H1 (cell line): ENCODE results near the gene ARFGEF3. TPM values are rescaled to one million over a fixed set of nuclear protein-coding genes. Genes with fewer than 3 reads are reported as not detected.

ENCODE experiments used
- CTCF ChIA-PET: fragments of 300-600 bp; sonication (Branson Sonifier 250); formaldehyde crosslinking; loops from one replicate; lab custom pipeline; 2021; ENCODE audit not compliant: partially characterized antibody; lab: Charles Lee
- POLR2A ChIA-PET: fragments of 300-600 bp; sonication (Branson Sonifier 250); formaldehyde crosslinking; loops from one replicate; lab custom pipeline; 2021; ENCODE audit warnings: inconsistent platforms; ENCODE audit not compliant: partially characterized antibody; lab: Charles Lee
- DNase-seq, 2 experiments: peaks; one replicate each; pipeline versions ENCODE4 v3.0.0 to v3.0.0-alpha.2; 2010 to 2022; ENCODE audit warnings: low spot score in 2 of 2, low read depth in 1 of 2, mixed read lengths in 1 of 2
- FAIRE-seq: peaks from 2 replicates; lab custom pipeline; 2011; peaks lifted over from hg19 to GRCh38; lab: Jason Lieb, UNC
- H2AFZ ChIP-seq: 2 replicates; pipeline ENCODE4 v1.8.1; 2012; ENCODE audit warnings: low read length, inconsistent platforms
- H2AK5ac ChIP-seq: 2 replicates; pipeline ENCODE4 v1.6.1; 2013; ENCODE audit warnings: low read depth, low read length
- H2BK120ac ChIP-seq: replicated peaks from 2 replicates; pipeline ENCODE3; 2013; ENCODE audit warnings: low read depth, low read length, inconsistent platforms
- H2BK12ac ChIP-seq: 2 replicates; pipeline ENCODE4 v1.6.1; 2013; ENCODE audit warnings: low read depth, low read length
- H2BK15ac ChIP-seq: 2 replicates; pipeline ENCODE4 v1.6.1; 2013; ENCODE audit warnings: low read length
- H2BK20ac ChIP-seq: 2 replicates; pipeline ENCODE4 v1.6.1; 2013; ENCODE audit warnings: low read length
- H2BK5ac ChIP-seq: 2 replicates; pipeline ENCODE4 v1.6.1; 2013; ENCODE audit warnings: low read depth, low read length
- H3K14ac ChIP-seq: 2 replicates; pipeline ENCODE4 v1.6.1; 2013; ENCODE audit warnings: inconsistent platforms; ENCODE audit not compliant: insufficient read length
- H3K18ac ChIP-seq: 2 replicates; pipeline ENCODE4 v1.6.1; 2013; ENCODE audit warnings: low read length; ENCODE audit errors: extremely low read depth
- H3K23ac ChIP-seq: 2 replicates; pipeline ENCODE4 v1.6.1; 2013; ENCODE audit warnings: inconsistent platforms; ENCODE audit not compliant: insufficient read length
- H3K23me2 ChIP-seq: 2 replicates; pipeline ENCODE4 v1.6.1; 2013; ENCODE audit warnings: low read depth, low read length
- H3K27ac ChIP-seq: 2 replicates; pipeline ENCODE4 v1.6.1; 2011; ENCODE audit warnings: low read depth, low read length, inconsistent platforms
- H3K27me3 ChIP-seq, 4 experiments: replicated peaks in 1 of 4; 1 replicate in 1 of 4; 2 replicates in 3 of 4; pipeline versions ENCODE4 v1.6.1 to v1.8.1; 2011 to 2013; ENCODE audit warnings: low read length in 3 of 4, mild to moderate bottlenecking in 3 of 4, inconsistent platforms in 2 of 4, mixed read lengths in 2 of 4, moderate library complexity in 1 of 4; ENCODE audit not compliant: control insufficient read depth in 3 of 4, insufficient read depth in 3 of 4; ENCODE audit errors: extremely low read depth in 1 of 4
- H3K36me3 ChIP-seq, 4 experiments: 2 replicates each; pipeline versions ENCODE4 v1.6.1 to v1.8.1; 2011 to 2013; ENCODE audit warnings: mild to moderate bottlenecking in 4 of 4, low read length in 3 of 4, moderate library complexity in 2 of 4, control low read depth in 1 of 4, inconsistent platforms in 1 of 4; ENCODE audit not compliant: insufficient read depth in 4 of 4, control insufficient read depth in 2 of 4
- H3K4ac ChIP-seq: replicated peaks from 2 replicates; pipeline ENCODE3; 2013; ENCODE audit warnings: low read length, low read depth, mixed read lengths, inconsistent platforms; ENCODE audit not compliant: insufficient read length
- H3K4me1 ChIP-seq, 4 experiments: replicated peaks in 1 of 4; 1 replicate in 1 of 4; 2 replicates in 3 of 4; pipeline versions ENCODE4 v1.6.1 to v1.8.1; 2011 to 2013; ENCODE audit warnings: low read length in 3 of 4, inconsistent platforms in 2 of 4, mixed read lengths in 1 of 4; ENCODE audit not compliant: insufficient read depth in 4 of 4, control insufficient read depth in 3 of 4
- H3K4me2 ChIP-seq, 2 experiments: 2 replicates each; pipeline versions ENCODE4 v1.6.1 to v1.8.1; 2011 to 2013; ENCODE audit warnings: low read depth in 2 of 2, low read length in 2 of 2, control low read depth in 1 of 2, inconsistent platforms in 1 of 2, mild to moderate bottlenecking in 1 of 2; ENCODE audit not compliant: insufficient read depth in 1 of 2
- H3K4me3 ChIP-seq, 4 experiments: fragments of 200-600, 300-600 bp in 1 of 4; sonication (generic), shearing (Covaris generic), sonication (Bioruptor Twin) in 1 of 4; 2 replicates each; pipeline versions ENCODE4 v1.5.1 to v1.8.1; 2011 to 2016; ENCODE audit warnings: low read length in 4 of 4, low read depth in 3 of 4, control low read depth in 2 of 4, inconsistent platforms in 2 of 4, mild to moderate bottlenecking in 2 of 4, mixed read lengths in 1 of 4, moderate library complexity in 1 of 4; ENCODE audit not compliant: insufficient read depth in 2 of 4; ENCODE audit errors: extremely low read depth in 1 of 4
- H3K56ac ChIP-seq: replicated peaks from 2 replicates; pipeline ENCODE3; 2013; ENCODE audit warnings: low read depth, mild to moderate bottlenecking, mixed read lengths, low read length, inconsistent platforms; ENCODE audit not compliant: insufficient read length
- H3K79me1 ChIP-seq: 2 replicates; pipeline ENCODE4 v1.6.1; 2013; ENCODE audit warnings: low read depth, low read length, control low read depth
- H3K79me2 ChIP-seq, 2 experiments: 2 replicates each; pipeline versions ENCODE4 v1.6.1 to v1.8.1; 2012 to 2013; ENCODE audit warnings: low read length in 2 of 2, mild to moderate bottlenecking in 2 of 2, inconsistent platforms in 1 of 2; ENCODE audit not compliant: insufficient read depth in 2 of 2, control insufficient read depth in 1 of 2
- H3K9ac ChIP-seq, 4 experiments: replicated peaks in 1 of 4; 1 replicate in 1 of 4; 2 replicates in 3 of 4; pipeline versions ENCODE4 v1.6.1 to v1.8.1; 2011 to 2013; ENCODE audit warnings: low read depth in 3 of 4, low read length in 3 of 4, control low read depth in 2 of 4, mild to moderate bottlenecking in 2 of 4, moderate library complexity in 2 of 4, inconsistent platforms in 1 of 4; ENCODE audit errors: extremely low read depth in 1 of 4
- H3K9me3 ChIP-seq, 2 experiments: 2 replicates each; pipeline versions ENCODE4 v1.6.1 to v1.8.1; 2012 to 2013; ENCODE audit warnings: mild to moderate bottlenecking in 2 of 2, moderate library complexity in 2 of 2, control low read depth in 1 of 2, inconsistent platforms in 1 of 2, low read depth in 1 of 2, low read length in 1 of 2, mixed read lengths in 1 of 2; ENCODE audit not compliant: insufficient read depth in 2 of 2
- H4K20me1 ChIP-seq, 2 experiments: replicated peaks in 1 of 2; 2 replicates each; pipeline versions ENCODE3 to v1.8.1; 2011 to 2013; ENCODE audit warnings: inconsistent platforms in 2 of 2, low read length in 2 of 2, mild to moderate bottlenecking in 1 of 2; ENCODE audit not compliant: insufficient read depth in 2 of 2, control insufficient read depth in 1 of 2
- H4K5ac ChIP-seq: 2 replicates; pipeline ENCODE4 v1.6.1; 2013; ENCODE audit warnings: low read length, low read depth, mixed read lengths, inconsistent platforms; ENCODE audit not compliant: insufficient read length
- H4K8ac ChIP-seq: 2 replicates; pipeline ENCODE4 v1.8.0; 2013; ENCODE audit warnings: mild to moderate bottlenecking, moderate library complexity, low read length, inconsistent platforms; ENCODE audit not compliant: insufficient read depth; ENCODE audit errors: extremely low read depth
- H4K91ac ChIP-seq: replicated peaks from 2 replicates; pipeline ENCODE3; 2013; ENCODE audit warnings: low read length, mixed read lengths, inconsistent platforms; ENCODE audit not compliant: insufficient read length
- CBX5 ChIP-seq: fragments of 300-800, 300-1000 bp; sonication (generic); IDR thresholded peaks from 2 replicates; pipeline ENCODE4 v1.7.1; 2016; ENCODE audit warnings: antibody characterized with exemption, low read length, low read depth
- CHD2 ChIP-seq: IDR thresholded peaks from 2 replicates; pipeline ENCODE4 v1.6.1; 2012; ENCODE audit warnings: low read length, improper control_type of control experiment
- MAFK ChIP-seq: IDR thresholded peaks from 2 replicates; pipeline ENCODE4 v1.6.1; 2012; ENCODE audit warnings: low read depth, mild to moderate bottlenecking, improper control_type of control experiment, low read length
- RBBP5 ChIP-seq: IDR thresholded peaks from 2 replicates; pipeline ENCODE4 v1.7.1; 2012; ENCODE audit warnings: low read depth, mild to moderate bottlenecking, inconsistent platforms, low read length, moderate library complexity, borderline replicate concordance
- SAP30 ChIP-seq: fragments of 300-600 bp; sonication (generic); IDR thresholded peaks from 2 replicates; pipeline ENCODE4 v1.7.1; 2012; ENCODE audit warnings: low read length, moderate library complexity, mild to moderate bottlenecking, inconsistent platforms; ENCODE audit not compliant: insufficient read depth, insufficient replicate concordance
- SRF ChIP-seq: IDR thresholded peaks from 2 replicates; pipeline ENCODE4 v1.6.1; 2011; ENCODE audit warnings: mild to moderate bottlenecking, low read depth, low read length, moderate library complexity
- WGBS, 2 experiments: shearing (Covaris generic) in 1 of 2; methylation state at CpG; one replicate each; pipeline versions ENCODE4 v1.1.6 to v1.1.7; 2013 to 2015; ENCODE audit warnings: low lambda C conversion rate in 2 of 2, mixed read lengths in 2 of 2, inconsistent platforms in 1 of 2, low coverage in 1 of 2, missing lambda C conversion rate in 1 of 2; ENCODE audit not compliant: insufficient replicate concordance in 2 of 2, insufficient coverage in 1 of 2, insufficient read length in 1 of 2; ENCODE audit errors: extremely low coverage in 1 of 2, missing lambda C conversion rate in 1 of 2; 5-methylcytosine and 5-hydroxymethylcytosine counted together
- polyA plus RNA-seq, 7 experiments: library from polyadenylated mRNA; depleted of rRNA in 3 of 7; stranded (reverse) in 5 of 7; unstranded in 2 of 7; fragments of >200 nt in 5 of 7; fragments of 200-250 nt in 2 of 7; gene quantifications; 1 replicate in 5 of 7; 2 replicates in 1 of 7; 4 replicates in 1 of 7; pipeline versions ENCODE4 v1.2.1 to v1.2.3, GENCODE V29; 2011 to 2013; ENCODE audit warnings: missing spikeins in 2 of 7, mixed read lengths in 2 of 7
- total RNA-seq: library from RNA; stranded (reverse); fragmentation: NEBNext Ultra II Directional; extraction: Animal tissue kit (Norgen Biotek cat#: 25700); gene quantifications from 2 replicates; pipeline ENCODE4 v1.2.1, GENCODE V29; 2021

The ARFGEF3 gene
- total and polyA plus RNA-seq, 2 of the 8 experiments (the other 6 are each of a cell fraction or from before 2014, with no cell fraction given): 5.8 to 23.2 TPM

DNA sequence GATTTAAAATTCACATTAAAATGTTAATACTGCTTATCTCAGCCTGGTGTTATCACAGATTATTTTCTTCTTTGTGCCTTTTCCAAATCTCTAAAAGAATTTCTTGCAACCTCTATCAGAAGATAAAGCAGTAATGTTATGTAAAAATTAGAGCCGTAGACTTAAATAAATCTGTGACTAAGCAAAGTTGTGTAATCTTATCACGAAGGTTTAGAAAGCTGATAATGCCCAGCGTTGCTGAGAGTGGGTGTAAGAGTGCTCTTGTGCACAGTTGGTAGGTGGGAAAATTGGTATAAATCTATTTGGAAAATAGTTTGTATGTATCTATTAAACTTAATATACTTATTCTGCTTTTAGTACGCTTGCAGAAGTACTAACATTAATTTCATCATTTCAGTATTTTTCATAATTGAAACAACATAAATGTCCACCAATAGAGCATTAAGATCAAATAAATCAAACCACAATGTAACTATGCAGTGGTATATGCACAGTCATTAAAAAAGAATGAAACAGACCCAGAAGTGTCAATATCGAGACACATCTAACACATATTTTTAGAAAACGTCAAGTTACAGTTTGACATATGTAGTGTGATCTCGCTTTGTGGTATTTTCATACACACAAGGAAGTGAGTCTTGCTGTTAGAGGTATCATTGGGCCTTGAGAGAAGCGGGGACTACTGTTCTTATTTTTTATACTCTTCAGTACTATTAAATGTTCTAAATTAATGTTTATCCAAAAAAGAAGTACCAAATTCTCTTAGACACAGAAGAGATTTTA, 111.0 kb downstream of the ARFGEF3 start:
- H3K79me1 ChIP-seq: no peaks in the 10 kb centered on the region
- no peak overlapping the region for H4K91ac ChIP-seq
- H2BK120ac ChIP-seq: no peak overlapping the region
- no peak overlapping the region for H4K8ac ChIP-seq
- 89% methylated on average over 8 of the region's 8 CpGs; no CpG with 5 or more reads in 1 of the 2 experiments for WGBS, 2 experiments
- H3K36me3 ChIP-seq: no peaks in the 10 kb centered on the region
- no peak for DNase-seq
- no peak overlapping the region for H3K4me2 ChIP-seq
- H2AFZ ChIP-seq: no peak overlapping the region
- H3K9me3 ChIP-seq: no peaks in the 10 kb centered on the region
- no peak overlapping the region for H2AK5ac ChIP-seq
- no peaks in the 10 kb centered on the region for H3K23me2 ChIP-seq
- H3K4ac ChIP-seq: no peak overlapping the region
- POLR2A ChIA-PET: no interaction called here
- H2BK12ac ChIP-seq: no peak overlapping the region
- no peaks in the 10 kb centered on the region for H3K79me2 ChIP-seq
- CTCF ChIA-PET: no interaction called here
- no peak overlapping the region for H3K9ac ChIP-seq
- no peak overlapping the region for H4K5ac ChIP-seq
- H2BK5ac ChIP-seq: no peak overlapping the region
- no peaks in the 10 kb centered on the region for H3K27me3 ChIP-seq
- TF ChIP-seq SRF (no peak), CHD2 (no peak), SAP30 (no peak), RBBP5 (no peak), CBX5 (no peak), MAFK (no peak)
- TF ChIP-seq, all 59 proteins: peak for 0
- no peak overlapping the region for H3K23ac ChIP-seq
- no peak overlapping the region for H3K27ac ChIP-seq
- H3K14ac ChIP-seq: no peak overlapping the region
- H3K4me3 ChIP-seq: no peak overlapping the region
- H2BK20ac ChIP-seq: no peak overlapping the region
- H3K56ac ChIP-seq: no peak overlapping the region
- H3K4me1 ChIP-seq: no peaks in the 10 kb centered on the region
- no peaks in the 10 kb centered on the region for H4K20me1 ChIP-seq
- no peak for FAIRE-seq
- no peak overlapping the region for H2BK15ac ChIP-seq
- H3K18ac ChIP-seq: no peak overlapping the region
